Measurements from ENCODE around the gene TDRD12. TPM values are rescaled to one million over a fixed set of nuclear protein-coding genes. Genes with fewer than 3 reads are reported as not detected.
"Not testable (repeated sequence)": the region's sequence is repeated elsewhere in the genome, so short reads cannot be mapped to it uniquely, and the experiment has no call there.

Gene TDRD12
- total RNA-seq, 2 experiments from 2014 or later: 0.14 to 0.22 TPM

- ChIA-PET POLR2A (no interaction called here), CTCF (no interaction called here)
- H3K27ac ChIP-seq (ENCODE audit: low read depth in 1 of 2, low read length in 2 of 2): no peak overlapping the region
- Mint-ChIP-seq H3K9me3 (no peaks in the 10 kb centered on the region), H3K27me3 (no peaks in the 10 kb centered on the region), H3K4me1 (ENCODE audit: low read depth) (no peaks in the 10 kb centered on the region), H3K36me3 (ENCODE audit: low read depth) (no peaks in the 10 kb centered on the region), H3K27ac (no peak overlapping the region), H3K4me3 (no peak overlapping the region)
- TF ChIP-seq CTCF (IDR thresholded peaks at IDR 0.05): no peak
- H3K9me3 ChIP-seq (ENCODE audit: control insufficient read depth in 1 of 2, insufficient read depth in 1 of 2, low read length in 2 of 2): no peaks in the 10 kb centered on the region
- ATAC-seq (ENCODE audit: poor library complexity) (no peak), DNase-seq (no peak)
- H3K27me3 ChIP-seq (ENCODE audit: control insufficient read depth in 1 of 2, insufficient read depth in 2 of 2, low read length in 2 of 2): no peaks in the 10 kb centered on the region
- no peaks in the 10 kb centered on the region for H3K4me1 ChIP-seq (ENCODE audit: insufficient read depth, low read length)
- no peak overlapping the region for H3K4me3 ChIP-seq (ENCODE audit: low read length)
- no peaks in the 10 kb centered on the region for H3K36me3 ChIP-seq (ENCODE audit: insufficient read depth, low read length)
- intact Hi-C loops (cut with DNase I, micrococcal nuclease): no loop called here
Measured at GRCh38 chr19:32852216-32852615, 132.6 kb downstream of the TDRD12 start.

- H3K4me3 ChIP-seq (ENCODE audit: low read length); H3K4me1 Mint-ChIP-seq (ENCODE audit: low read depth); intact Hi-C loops (cut with DNase I, micrococcal nuclease); H3K27ac ChIP-seq (ENCODE audit: low read depth in 1 of 2, low read length in 2 of 2); CTCF ChIA-PET; H3K27me3 Mint-ChIP-seq; H3K27me3 ChIP-seq (ENCODE audit: control insufficient read depth in 1 of 2, insufficient read depth in 2 of 2, low read length in 2 of 2); DNase-seq; H3K9me3 Mint-ChIP-seq; H3K36me3 Mint-ChIP-seq (ENCODE audit: low read depth); H3K4me1 ChIP-seq (ENCODE audit: insufficient read depth, low read length); H3K9me3 ChIP-seq (ENCODE audit: control insufficient read depth in 1 of 2, insufficient read depth in 1 of 2, low read length in 2 of 2); H3K4me3 Mint-ChIP-seq; ATAC-seq (ENCODE audit: poor library complexity); POLR2A ChIA-PET; H3K27ac Mint-ChIP-seq; H3K36me3 ChIP-seq (ENCODE audit: insufficient read depth, low read length): not testable (repeated sequence)
Measured at GRCh38 chr19:32856818-32857217, 137.3 kb downstream of the TDRD12 start.

GRCh38 chr19:32857584-32857983, 138.0 kb downstream of the TDRD12 start:
- ATAC-seq (ENCODE audit: poor library complexity) (no peak), DNase-seq (no peak)
- no peak for TF ChIP-seq CTCF (IDR thresholded peaks at IDR 0.05)
- POLR2A ChIA-PET: no interaction called here
- no peaks in the 10 kb centered on the region for H3K4me1 Mint-ChIP-seq (ENCODE audit: low read depth)
- intact Hi-C loops (cut with DNase I, micrococcal nuclease): no loop called here
- H3K27me3 ChIP-seq (ENCODE audit: control insufficient read depth in 1 of 2, insufficient read depth in 2 of 2, low read length in 2 of 2): no peaks in the 10 kb centered on the region
- H3K36me3 ChIP-seq (ENCODE audit: insufficient read depth, low read length): no peaks in the 10 kb centered on the region
- H3K27me3 Mint-ChIP-seq: no peaks in the 10 kb centered on the region
- H3K4me3 Mint-ChIP-seq: no peak overlapping the region
- H3K9me3 Mint-ChIP-seq: no peaks in the 10 kb centered on the region
- no peak overlapping the region for H3K27ac Mint-ChIP-seq
- CTCF ChIA-PET: no interaction called here
- no peaks in the 10 kb centered on the region for H3K4me1 ChIP-seq (ENCODE audit: insufficient read depth, low read length)
- no peak overlapping the region for H3K4me3 ChIP-seq (ENCODE audit: low read length)
- no peaks in the 10 kb centered on the region for H3K36me3 Mint-ChIP-seq (ENCODE audit: low read depth)
- H3K27ac ChIP-seq (ENCODE audit: low read depth in 1 of 2, low read length in 2 of 2): no peak overlapping the region
- peaks cover 0 to 4% of the 10 kb centered on the region in 2 experiments for H3K9me3 ChIP-seq (ENCODE audit: control insufficient read depth in 1 of 2, insufficient read depth in 1 of 2, low read length in 2 of 2)

- H3K4me1 ChIP-seq (ENCODE audit: insufficient read depth, low read length): no peaks in the 10 kb centered on the region
- Mint-ChIP-seq H3K36me3 (ENCODE audit: low read depth) (no peaks in the 10 kb centered on the region), H3K27ac (no peak overlapping the region), H3K9me3 (no peaks in the 10 kb centered on the region), H3K4me3 (no peak overlapping the region), H3K4me1 (ENCODE audit: low read depth) (no peaks in the 10 kb centered on the region), H3K27me3 (no peaks in the 10 kb centered on the region)
- H3K4me3 ChIP-seq (ENCODE audit: low read length): no peak overlapping the region
- ChIA-PET POLR2A (no interaction called here), CTCF (no interaction called here)
- DNase-seq (no peak), ATAC-seq (ENCODE audit: poor library complexity) (no peak)
- no peak overlapping the region for H3K27ac ChIP-seq (ENCODE audit: low read depth in 1 of 2, low read length in 2 of 2)
- H3K9me3 ChIP-seq (ENCODE audit: control insufficient read depth in 1 of 2, insufficient read depth in 1 of 2, low read length in 2 of 2): peaks cover 0 to 4% of the 10 kb centered on the region in 2 experiments
- intact Hi-C loops (cut with DNase I, micrococcal nuclease): no loop called here
- no peaks in the 10 kb centered on the region for H3K27me3 ChIP-seq (ENCODE audit: control insufficient read depth in 1 of 2, insufficient read depth in 2 of 2, low read length in 2 of 2)
- H3K36me3 ChIP-seq (ENCODE audit: insufficient read depth, low read length): no peaks in the 10 kb centered on the region
- no peak for TF ChIP-seq CTCF (IDR thresholded peaks at IDR 0.05)
Measured at GRCh38 chr19:32858155-32858554, 138.6 kb downstream of the TDRD12 start.
